HG03442 (cell line): Measurements from ENCODE around the gene LARP4B.
"Not testable (repeated sequence)": the region's sequence is repeated elsewhere in the genome, so short reads cannot be mapped to it uniquely, and the experiment has no call there.

ENCODE experiments used
- ATAC-seq: cut with Tn5 transposase; IDR thresholded peaks from one replicate; pipeline ENCODE4 v1.9.1; 2021; ENCODE audit warnings: mild to moderate bottlenecking, moderate library complexity; ENCODE audit not compliant: unreplicated experiment

The LARP4B gene

GRCh38 chr10:773562-774161, 157.8 kb downstream of the LARP4B start:
- ATAC-seq: no peak

GRCh38 chr10:772227-772637, 159.3 kb downstream of the LARP4B start:
- ATAC-seq: no peak

- no peak for ATAC-seq
These were observed 159.9 kb downstream of the LARP4B start for GRCh38 chr10:771647-772046.

GRCh38 chr10:770975-771374, 160.5 kb downstream of the LARP4B start:
- ATAC-seq: no peak

GRCh38 chr10:770048-770712, 161.3 kb downstream of the LARP4B start:
- ATAC-seq: not testable (repeated sequence)

GRCh38 chr10:767794-768193, 163.7 kb downstream of the LARP4B start:
- no peak for ATAC-seq

GRCh38 chr10:767211-767610, 164.3 kb downstream of the LARP4B start:
- no peak for ATAC-seq

GRCh38 chr10:761376-761775, 170.1 kb downstream of the LARP4B start:
- ATAC-seq: no peak

- no peak for ATAC-seq
These were observed 170.9 kb downstream of the LARP4B start for GRCh38 chr10:760622-761021.

GRCh38 chr10:759898-760477, 171.5 kb downstream of the LARP4B start:
- ATAC-seq: no peak
